HepG2 (cell line): ENCODE measurements around the gene PAPPA. TPM values are rescaled to one million over a fixed set of nuclear protein-coding genes. Genes with fewer than 3 reads are reported as not detected.

Experiments used
- ATAC-seq: fragments of 200-7000 bp; cut with Tn5 transposase; 3 replicates; pipeline ENCODE4 v1.9.1; 2020; ENCODE audit warnings: mild to moderate bottlenecking, moderate library complexity
- BruUV-seq: library from RNA; stranded (reverse); fragments of 400-500 nt; replicated peaks from 2 replicates; lab custom pipeline; 2021; lab: Mats Ljungman, UMichigan
- CTCF ChIA-PET: fragments of 300-600 bp; formaldehyde crosslinking; extraction: SDS; loops from one replicate; lab custom pipeline; 2021; ENCODE audit warnings: low total read pairs, inconsistent platforms, low intra/inter-chr PET ratio; lab: Yijun Ruan, JAX
- POLR2A ChIA-PET: fragments of 350-600 bp; sonication (Branson Sonifier 250); formaldehyde crosslinking; loops from one replicate; lab custom pipeline; 2020; ENCODE audit warnings: antibody characterized with exemption, inconsistent platforms; lab: Yijun Ruan, JAX
- DNase-seq: peaks from one replicate; pipeline ENCODE4 v3.0.0-alpha.2; 2015; ENCODE audit warnings: low spot score
- FAIRE-seq: peaks from 3 replicates; lab custom pipeline; 2011; peaks lifted over from hg19 to GRCh38; lab: Jason Lieb, UNC
- H2AFZ ChIP-seq: one replicate; pipeline ENCODE4 v1.6.1; 2011; ENCODE audit warnings: low read length, inconsistent platforms
- H3K27ac ChIP-seq: fragments of 300-600 bp; 3 replicates; pipeline ENCODE4 v1.8.0; 2011; ENCODE audit warnings: mixed run types, mild to moderate bottlenecking, mixed read lengths, low read length, inconsistent platforms; ENCODE audit not compliant: insufficient read depth; ENCODE audit errors: extremely low read length
- H3K27me3 ChIP-seq, 2 experiments: fragments of 200-600 bp in 1 of 2; 2 replicates in 1 of 2; 3 replicates in 1 of 2; pipeline versions ENCODE4 v1.6.0 to v1.8.0; 2011; ENCODE audit warnings: low read length in 2 of 2, mild to moderate bottlenecking in 2 of 2, moderate library complexity in 2 of 2, inconsistent platforms in 1 of 2; ENCODE audit not compliant: insufficient read depth in 2 of 2, control insufficient read depth in 1 of 2
- H3K36me3 ChIP-seq, 2 experiments: fragments of 200-600 bp in 1 of 2; replicated peaks in 1 of 2; 2 replicates in 1 of 2; 3 replicates in 1 of 2; pipeline versions ENCODE4 v1.5.1 to v1.8.0; 2011; ENCODE audit warnings: low read length in 2 of 2, inconsistent platforms in 1 of 2; ENCODE audit not compliant: insufficient read depth in 2 of 2, control insufficient read depth in 1 of 2
- H3K4me1 ChIP-seq: 2 replicates; pipeline ENCODE4 v1.5.1; 2012; ENCODE audit warnings: low read length, inconsistent platforms; ENCODE audit not compliant: insufficient read depth
- H3K4me2 ChIP-seq: 2 replicates; pipeline ENCODE4 v1.6.0; 2011; ENCODE audit warnings: low read depth, low read length, inconsistent platforms
- H3K4me3 ChIP-seq, 3 experiments: fragments of 200-600 bp in 1 of 3; sonication (generic), shearing (Covaris generic) in 1 of 3; replicated peaks in 1 of 3; 2 replicates each; pipeline ENCODE4 v1.5.1; 2011 to 2016; ENCODE audit warnings: low read length in 3 of 3, inconsistent platforms in 2 of 3, low read depth in 2 of 3, mild to moderate bottlenecking in 2 of 3, control low read depth in 1 of 3, mixed read lengths in 1 of 3; ENCODE audit not compliant: insufficient read depth in 1 of 3
- H3K79me2 ChIP-seq: one replicate; pipeline ENCODE4 v1.6.1; 2011; ENCODE audit warnings: low read length, inconsistent platforms; ENCODE audit not compliant: insufficient read depth
- H3K9ac ChIP-seq: 2 replicates; pipeline ENCODE4 v1.6.0; 2011; ENCODE audit warnings: mild to moderate bottlenecking, low read depth, low read length, inconsistent platforms; ENCODE audit not compliant: insufficient read depth
- H3K9me3 ChIP-seq: 2 replicates; pipeline ENCODE4 v1.5.1; 2012; ENCODE audit warnings: mild to moderate bottlenecking, low read length
- H4K20me1 ChIP-seq: 2 replicates; pipeline ENCODE4 v1.6.0; 2011; ENCODE audit warnings: inconsistent platforms, mild to moderate bottlenecking, low read length, moderate library complexity; ENCODE audit not compliant: insufficient read depth
- HNF4A ChIP-seq: sonication (generic); formaldehyde crosslinking; IDR thresholded peaks from 2 replicates; pipeline ENCODE4 v1.4.0; 2020; ENCODE audit warnings: missing genetic modification reagents
- PPARG ChIP-seq: conservative IDR thresholded peaks from 2 replicates; pipeline ENCODE4 v1.6.1; 2016; ENCODE audit warnings: missing biosample characterization, missing genetic modification reagents
- RAD51 ChIP-seq: fragments of 450-650 bp; IDR thresholded peaks from 2 replicates; pipeline ENCODE4 v1.6.1; 2016; ENCODE audit warnings: borderline replicate concordance
- USF2 ChIP-seq, 2 experiments: sonication (generic) in 1 of 2; formaldehyde crosslinking in 1 of 2; IDR thresholded peaks; 2 replicates each; pipeline versions ENCODE4 v1.5.1 to v1.6.1; 2011 to 2020; ENCODE audit warnings: borderline replicate concordance in 1 of 2, low read depth in 1 of 2, low read length in 1 of 2, mild to moderate bottlenecking in 1 of 2, missing genetic modification reagents in 1 of 2, moderate library complexity in 1 of 2
- ZNF670 ChIP-seq: sonication (generic); formaldehyde crosslinking; IDR thresholded peaks from 2 replicates; pipeline ENCODE4 v1.8.0; 2022; ENCODE audit warnings: mild to moderate bottlenecking, missing genetic modification reagents, borderline replicate concordance
- WGBS: methylation state at CpG from one replicate; pipeline ENCODE4 v1.1.6; 2017; ENCODE audit warnings: low lambda C conversion rate; 5-methylcytosine and 5-hydroxymethylcytosine counted together
- in situ Hi-C: cut with HindIII; loops from 2 replicates; pipeline ENCODE4 v1.10.0; 2017; ENCODE audit warnings: low pct_unique_long_range_greater_than_20kb; ENCODE audit not compliant: extremely low pct_ligation_motif_present
- intact Hi-C: fragments of 100-400 bp; cut with micrococcal nuclease; formaldehyde crosslinking; loops from one replicate; pipeline ENCODE4 v1.10.0; 2022; ENCODE audit not compliant: unreplicated experiment
- polyA plus RNA-seq, 8 experiments: library from polyadenylated mRNA; depleted of rRNA in 3 of 8; stranded (reverse) in 7 of 8; unstranded in 1 of 8; fragments of >200 nt; fragmentation: Illumina TruSeq in 4 of 8; extraction: Trizol in 4 of 8; gene quantifications; 2 replicates each; pipeline versions ENCODE4 v1.2.1 to v1.2.3, GENCODE V29; 2011 to 2016; ENCODE audit warnings: low read depth in 4 of 8, missing spikeins in 1 of 8, mixed read lengths in 1 of 8; ENCODE audit not compliant: insufficient read depth in 1 of 8
- total RNA-seq, 5 experiments: library from RNA; depleted of rRNA; stranded (reverse); fragments of >200 nt; fragmentation: Illumina TruSeq; extraction: Trizol; gene quantifications; 2 replicates each; pipeline ENCODE4 v1.2.3, GENCODE V29; 2016; ENCODE audit warnings: low read depth in 1 of 5

PAPPA gene
- total and polyA plus RNA-seq, 2 of the 13 experiments (the other 11 are each of a cell fraction or from before 2014, with no cell fraction given) = 0.09 to 0.11 TPM

- intact Hi-C loops = no loop called here
- DNase-seq (no peak), ATAC-seq (no peak), FAIRE-seq (no peak)
- Histone ChIP-seq H4K20me1 (no peaks in the 10 kb centered on the region), H2AFZ (no peak overlapping the region), H3K4me2 (no peak overlapping the region), H3K9ac (no peak overlapping the region), H3K79me2 (no peaks in the 10 kb centered on the region), H3K9me3 (no peaks in the 10 kb centered on the region), H3K27me3 (no peaks in the 10 kb centered on the region), H3K4me1 (no peaks in the 10 kb centered on the region), H3K27ac (no peak overlapping the region), H3K4me3 (no peak overlapping the region), H3K36me3 (no peaks in the 10 kb centered on the region)
- no TSS peak for BruUV-seq
- 13% methylated on average over 5 of the region's 5 CpGs for WGBS
- ChIA-PET POLR2A (no interaction called here), CTCF (no interaction called here)
- in situ Hi-C loops = loop anchor here (10.0 to 25.0 kb wide), 2 partner anchors 106 to 258 kb away; no protein-coding TSS in a partner anchor
- TF ChIP-seq RAD51 (peak; percentile 57; the same call in 1 of the 2 replicates), PPARG (CRISPR knock-in tag) (no peak), ZNF670 (CRISPR knock-in tag) (no peak), HNF4A (CRISPR knock-in tag) (no peak), USF2 (IDR thresholded peaks at IDR 0.05; ENCODE audit: low read depth, low read length) (0 out of 2 replicates have a peak, but pooled peaks have one; percentile 14), USF2 (CRISPR knock-in tag; IDR thresholded peaks at IDR 0.05; ENCODE audit: borderline replicate concordance) (no peak)
Measured at GRCh38 chr9:116142706-116143492, 10.7 kb upstream of the PAPPA start.
